GM18867 (cell line): ENCODE measurements around the gene CNN2.

ENCODE experiments used
- ATAC-seq: cut with Tn5 transposase; IDR thresholded peaks from one replicate; pipeline ENCODE4 v1.9.1; 2021; ENCODE audit warnings: mild to moderate bottlenecking, moderate library complexity; ENCODE audit not compliant: unreplicated experiment

The CNN2 gene

GRCh38 chr19:1080360-1081161, 54.2 kb downstream of the CNN2 start:
- ATAC-seq = no peak

- ATAC-seq = no peak
These were observed 55.1 kb downstream of the CNN2 start for GRCh38 chr19:1081301-1082164.

DNA sequence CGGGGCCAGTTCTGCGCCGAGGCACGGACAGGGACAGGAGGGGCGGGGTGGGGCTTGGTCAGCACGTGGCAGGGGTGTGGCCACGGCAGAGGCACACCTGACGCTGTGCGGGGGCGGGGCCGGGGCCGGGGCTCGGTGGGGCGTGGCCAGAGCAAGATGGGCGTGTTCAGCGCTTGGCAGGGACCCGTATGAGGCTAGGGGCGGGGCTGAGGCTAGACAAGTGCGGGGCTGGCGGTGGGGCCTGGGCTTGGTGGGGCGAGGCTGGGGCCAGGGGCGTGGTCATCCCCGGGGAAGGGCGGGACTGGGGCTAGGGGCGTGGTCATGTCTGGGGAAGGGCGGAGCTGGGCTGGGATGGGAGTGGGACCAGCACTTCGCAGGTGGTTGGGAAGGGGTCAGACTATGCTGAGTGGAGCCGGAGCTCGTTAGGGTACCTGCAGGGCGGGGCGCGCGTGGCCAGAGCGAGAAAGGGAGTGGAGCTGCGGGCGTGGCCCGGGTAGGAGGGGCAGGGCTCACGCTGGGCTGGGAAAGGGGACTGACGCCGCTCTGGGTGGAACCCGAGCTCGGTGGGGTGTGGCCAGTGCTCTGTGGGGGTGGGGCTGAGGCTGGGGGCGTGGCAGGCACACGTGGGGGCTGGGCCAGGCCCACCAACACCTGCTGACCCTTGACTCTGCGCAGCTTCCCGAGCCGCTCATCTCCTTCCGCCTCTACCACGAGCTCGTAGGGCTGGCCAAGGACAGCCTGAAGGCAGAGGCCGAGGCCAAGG, 55.9 kb downstream of the CNN2 start:
- ATAC-seq = peak; percentile 41

GRCh38 chr19:1082928-1083816, 56.8 kb downstream of the CNN2 start:
- no peak for ATAC-seq

- ATAC-seq = no peak
These were observed 57.8 kb downstream of the CNN2 start for GRCh38 chr19:1084024-1084868.

DNA sequence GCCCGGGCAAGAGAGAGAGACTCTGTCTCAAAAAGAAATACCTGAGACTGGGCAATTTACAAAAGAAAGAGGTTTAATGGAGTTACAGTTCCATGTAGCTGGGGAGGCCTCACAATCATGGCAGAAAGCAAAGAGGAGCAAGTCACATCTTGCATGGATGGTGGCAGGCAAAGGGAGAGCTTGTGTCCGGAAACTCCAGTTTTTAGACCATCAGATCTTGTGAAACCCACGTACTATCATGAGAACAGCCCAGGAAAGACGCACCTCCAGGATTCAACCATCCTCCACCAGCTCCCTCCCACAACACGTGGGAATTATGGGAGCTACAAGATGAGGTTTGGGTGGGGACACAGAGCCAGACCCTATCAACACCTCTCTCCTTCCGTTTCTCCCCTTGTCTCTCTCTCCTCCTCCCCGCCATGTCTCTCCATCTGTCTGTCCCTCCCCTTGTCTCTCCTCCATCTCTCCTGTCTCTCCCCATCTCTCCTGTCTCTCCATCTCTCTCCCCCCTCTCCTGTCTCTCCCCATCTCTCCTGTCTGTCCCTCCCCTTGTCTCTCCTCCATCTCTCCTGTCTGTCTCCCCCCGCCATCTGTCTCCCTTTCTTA, 58.7 kb downstream of the CNN2 start:
- ATAC-seq = no peak

GRCh38 chr19:1085676-1086442, 59.5 kb downstream of the CNN2 start:
- ATAC-seq = no peak

- ATAC-seq = no peak
These were observed 60.2 kb downstream of the CNN2 start for GRCh38 chr19:1086613-1087012.

DNA sequence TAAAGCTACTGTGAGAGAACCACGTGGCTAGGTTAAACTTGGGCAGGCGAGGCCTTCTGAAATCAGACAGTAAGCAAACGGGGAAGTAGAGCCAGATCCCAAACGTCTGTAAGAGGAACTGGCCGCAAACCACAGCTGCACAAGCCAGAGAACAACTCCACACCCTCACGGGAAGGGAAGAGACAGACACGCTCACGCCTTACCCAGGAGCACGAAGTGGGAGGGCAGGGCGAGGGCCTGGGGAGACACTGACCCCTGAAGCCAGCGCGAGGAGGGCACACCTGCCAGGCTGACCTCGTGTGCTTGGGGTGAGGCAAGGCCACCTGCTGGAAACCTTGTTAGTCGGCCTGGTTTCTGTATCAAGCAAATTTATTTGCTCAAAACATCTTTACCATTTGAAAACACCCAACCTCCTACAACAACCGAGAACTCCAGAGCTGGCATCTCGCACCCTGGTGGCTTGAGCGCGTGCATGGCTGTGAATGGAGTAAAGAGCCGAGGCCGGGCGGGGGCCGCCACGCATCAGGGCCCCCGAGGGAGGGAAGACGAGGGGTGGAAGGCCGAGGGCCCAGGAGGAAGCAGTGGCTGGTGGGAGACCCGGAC, 61.5 kb downstream of the CNN2 start:
- ATAC-seq = no peak

DNA sequence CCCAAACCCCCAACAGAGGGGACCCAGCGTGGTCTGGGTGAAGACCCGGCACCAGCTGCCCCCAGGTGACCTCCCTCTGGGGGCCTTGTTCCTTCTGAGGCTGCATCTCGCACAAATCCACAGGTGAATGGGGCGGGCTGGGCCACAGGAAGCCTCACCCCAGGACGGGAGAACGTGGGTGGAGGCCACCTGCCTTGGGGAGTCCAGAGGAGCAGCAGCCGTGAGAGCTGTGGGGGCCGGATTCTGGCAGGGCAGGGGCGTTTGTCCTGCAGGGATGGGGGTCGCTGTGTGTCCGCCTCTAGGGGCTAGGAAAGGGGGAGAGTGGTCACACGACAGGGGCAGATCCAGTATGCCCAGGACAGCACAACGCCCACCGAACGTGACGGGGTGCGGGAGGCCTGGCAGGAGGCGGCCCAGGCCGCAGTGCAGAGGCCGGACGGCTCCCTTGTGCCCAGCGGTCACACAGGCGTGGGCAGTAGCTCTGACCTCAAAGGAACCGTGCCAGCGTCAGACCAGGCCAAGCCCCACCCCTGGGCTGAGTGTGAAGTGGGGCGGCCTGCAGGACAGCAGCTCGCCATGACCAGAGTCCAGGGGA, 62.1 kb downstream of the CNN2 start:
- ATAC-seq = no peak
